Activated T-cell treated with anti-CD3 and anti-CD28 coated beads, Interleukin-2, amount 50 U/mL, for 48 hours (primary cell): ENCODE data around the gene RRBP1.

Experiments used
- DNase-seq, 2 experiments: peaks; one replicate each; pipeline ENCODE4 v3.0.0-alpha.2; 2020

RRBP1 gene, protein sequence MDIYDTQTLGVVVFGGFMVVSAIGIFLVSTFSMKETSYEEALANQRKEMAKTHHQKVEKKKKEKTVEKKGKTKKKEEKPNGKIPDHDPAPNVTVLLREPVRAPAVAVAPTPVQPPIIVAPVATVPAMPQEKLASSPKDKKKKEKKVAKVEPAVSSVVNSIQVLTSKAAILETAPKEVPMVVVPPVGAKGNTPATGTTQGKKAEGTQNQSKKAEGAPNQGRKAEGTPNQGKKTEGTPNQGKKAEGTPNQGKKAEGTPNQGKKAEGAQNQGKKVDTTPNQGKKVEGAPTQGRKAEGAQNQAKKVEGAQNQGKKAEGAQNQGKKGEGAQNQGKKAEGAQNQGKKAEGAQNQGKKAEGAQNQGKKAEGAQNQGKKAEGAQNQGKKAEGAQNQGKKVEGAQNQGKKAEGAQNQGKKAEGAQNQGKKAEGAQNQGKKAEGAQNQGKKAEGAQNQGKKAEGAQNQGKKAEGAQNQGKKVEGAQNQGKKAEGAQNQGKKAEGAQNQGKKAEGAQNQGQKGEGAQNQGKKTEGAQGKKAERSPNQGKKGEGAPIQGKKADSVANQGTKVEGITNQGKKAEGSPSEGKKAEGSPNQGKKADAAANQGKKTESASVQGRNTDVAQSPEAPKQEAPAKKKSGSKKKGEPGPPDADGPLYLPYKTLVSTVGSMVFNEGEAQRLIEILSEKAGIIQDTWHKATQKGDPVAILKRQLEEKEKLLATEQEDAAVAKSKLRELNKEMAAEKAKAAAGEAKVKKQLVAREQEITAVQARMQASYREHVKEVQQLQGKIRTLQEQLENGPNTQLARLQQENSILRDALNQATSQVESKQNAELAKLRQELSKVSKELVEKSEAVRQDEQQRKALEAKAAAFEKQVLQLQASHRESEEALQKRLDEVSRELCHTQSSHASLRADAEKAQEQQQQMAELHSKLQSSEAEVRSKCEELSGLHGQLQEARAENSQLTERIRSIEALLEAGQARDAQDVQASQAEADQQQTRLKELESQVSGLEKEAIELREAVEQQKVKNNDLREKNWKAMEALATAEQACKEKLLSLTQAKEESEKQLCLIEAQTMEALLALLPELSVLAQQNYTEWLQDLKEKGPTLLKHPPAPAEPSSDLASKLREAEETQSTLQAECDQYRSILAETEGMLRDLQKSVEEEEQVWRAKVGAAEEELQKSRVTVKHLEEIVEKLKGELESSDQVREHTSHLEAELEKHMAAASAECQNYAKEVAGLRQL (N-terminal part only)

GRCh38 chr20:17682103-17682888, at the start of gene RRBP1:
TSS of gene RRBP1 (minus strand) at chr20:17682242. CDS start at chr20:17660507, 21,735 bp downstream.
- DNase-seq, result peak; percentile 97

DNA sequence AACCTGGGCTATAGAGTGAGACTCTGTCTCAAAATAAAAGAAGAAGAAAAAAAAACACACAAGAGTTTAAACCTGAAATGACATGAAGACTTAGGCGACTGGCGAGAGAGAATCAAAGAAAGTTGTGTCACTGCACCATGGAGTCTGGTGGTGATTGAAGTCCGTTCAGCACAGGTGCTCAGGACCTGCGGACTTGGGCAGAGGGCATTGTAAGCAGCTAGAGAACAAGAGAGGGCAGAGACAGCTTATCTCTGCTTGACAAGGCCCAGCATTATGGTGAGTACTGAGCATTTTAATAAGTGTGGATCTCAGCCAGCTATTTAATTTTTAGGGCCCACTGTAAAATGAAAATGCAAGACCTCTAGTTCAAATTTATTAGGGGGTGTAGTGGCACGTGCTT, 49.2 kb upstream of the RRBP1 start:
- DNase-seq, result no peak

- no peak for DNase-seq
These were observed 48.0 kb upstream of the RRBP1 start for GRCh38 chr20:17730071-17730470.

DNA sequence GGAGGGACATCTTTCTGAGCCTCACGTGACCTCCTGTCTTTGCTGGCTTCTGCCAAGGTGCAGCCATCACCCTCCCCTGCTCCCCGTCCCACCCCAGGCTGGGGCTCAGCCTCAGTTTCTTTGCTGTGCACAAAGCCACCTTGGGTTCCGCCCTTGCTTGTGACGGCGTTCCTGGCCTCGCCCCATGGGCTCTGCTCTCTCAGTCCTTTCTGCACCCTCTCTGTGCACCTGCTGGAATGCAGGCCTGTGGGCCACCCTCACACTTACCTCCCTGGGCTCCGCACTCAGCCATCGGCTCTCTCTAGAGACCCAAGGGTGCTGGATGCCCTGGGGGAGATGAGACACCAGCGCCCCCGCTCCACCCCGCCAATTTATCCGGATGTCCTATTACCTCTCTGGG, 46.0 kb upstream of the RRBP1 start:
- DNase-seq, result no peak

- no peak for DNase-seq
These were observed 45.3 kb upstream of the RRBP1 start for GRCh38 chr20:17727351-17727750.

DNA sequence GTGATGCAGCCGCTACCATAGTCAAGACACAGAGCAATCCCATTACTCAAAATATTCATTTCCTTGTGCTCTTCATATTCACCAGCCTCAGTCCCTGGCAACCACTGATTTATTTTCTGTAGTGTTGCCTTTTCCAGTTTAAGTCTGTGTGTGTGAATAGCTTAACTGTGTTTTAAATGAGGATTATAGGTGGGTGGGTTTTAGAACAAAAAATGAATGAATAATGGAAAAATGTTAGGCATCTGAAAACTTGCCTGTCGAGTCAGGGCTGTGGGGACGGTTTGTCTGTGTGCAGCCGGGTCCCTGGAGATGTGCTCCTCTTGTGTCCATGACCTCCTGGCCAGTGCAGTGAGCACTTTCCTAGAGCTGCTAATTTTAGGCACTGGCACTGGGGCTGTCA, 44.9 kb upstream of the RRBP1 start:
- DNase-seq, result no peak

- no peak for DNase-seq
These were observed 43.2 kb upstream of the RRBP1 start for GRCh38 chr20:17725094-17725835.

DNA sequence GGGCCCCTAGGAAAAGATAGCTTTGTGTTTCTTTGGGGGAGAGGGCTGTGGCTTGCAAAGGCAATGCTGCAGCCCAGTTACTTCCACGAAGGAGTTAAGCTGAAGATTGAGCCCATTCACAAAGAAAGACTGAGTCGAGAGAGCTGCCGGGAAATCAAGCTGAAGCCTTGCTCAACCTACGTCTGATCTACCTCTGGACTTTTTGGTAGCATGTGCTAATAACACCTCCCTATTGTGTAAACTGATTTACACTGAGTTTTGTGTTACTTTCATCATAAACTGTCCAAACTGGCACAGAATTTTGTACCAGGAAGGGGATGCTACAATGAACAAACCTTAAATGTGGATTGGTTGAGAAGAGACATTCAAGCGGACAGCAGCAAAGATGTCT, 41.3 kb upstream of the RRBP1 start:
- DNase-seq, result no peak

DNA sequence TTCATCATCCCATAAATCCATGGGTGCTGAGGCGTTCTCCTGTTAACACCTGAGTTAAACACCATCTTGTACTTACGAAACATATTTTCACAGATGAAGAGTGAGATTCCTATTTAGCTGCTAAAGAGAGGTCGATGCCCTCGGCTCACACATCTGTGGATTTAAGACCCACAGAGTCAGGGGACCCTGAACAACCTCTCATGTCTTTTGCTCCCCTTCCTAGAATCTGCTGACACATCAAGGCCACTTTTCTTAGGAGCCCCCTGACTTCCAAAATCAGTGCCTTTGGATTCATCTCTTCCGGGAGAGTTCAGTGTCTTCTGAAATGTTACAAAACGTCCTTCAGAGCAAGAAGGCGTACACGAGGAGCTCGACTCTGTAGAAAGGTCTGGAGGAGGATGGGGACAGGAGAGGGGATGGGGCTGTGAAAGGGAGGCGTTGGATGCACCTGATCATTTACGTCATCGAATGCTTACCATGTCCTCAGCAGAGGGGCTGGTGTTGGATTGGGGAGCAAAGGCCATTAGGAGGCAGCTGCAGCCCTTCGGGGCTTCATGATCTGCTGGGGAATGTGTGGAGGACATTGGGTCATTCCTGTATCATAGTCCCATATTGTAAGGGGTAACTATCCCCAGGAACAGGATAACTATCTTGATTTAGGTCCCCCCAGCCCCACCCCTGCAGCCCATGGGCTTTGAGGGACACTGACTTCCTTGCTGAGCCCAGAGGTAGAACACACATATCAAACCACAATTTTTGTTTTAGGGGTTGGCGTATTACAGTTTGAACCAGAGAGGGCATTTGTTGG, 40.7 kb upstream of the RRBP1 start:
- no peak for DNase-seq

GRCh38 chr20:17721802-17722486, 39.9 kb upstream of the RRBP1 start:
- DNase-seq, result no peak

GRCh38 chr20:17720755-17721154, 38.7 kb upstream of the RRBP1 start:
- DNase-seq, result no peak

- no peak for DNase-seq
These were observed 34.3 kb upstream of the RRBP1 start for GRCh38 chr20:17716331-17716730.

GRCh38 chr20:17715075-17715474, 33.0 kb upstream of the RRBP1 start:
- no peak for DNase-seq

DNA sequence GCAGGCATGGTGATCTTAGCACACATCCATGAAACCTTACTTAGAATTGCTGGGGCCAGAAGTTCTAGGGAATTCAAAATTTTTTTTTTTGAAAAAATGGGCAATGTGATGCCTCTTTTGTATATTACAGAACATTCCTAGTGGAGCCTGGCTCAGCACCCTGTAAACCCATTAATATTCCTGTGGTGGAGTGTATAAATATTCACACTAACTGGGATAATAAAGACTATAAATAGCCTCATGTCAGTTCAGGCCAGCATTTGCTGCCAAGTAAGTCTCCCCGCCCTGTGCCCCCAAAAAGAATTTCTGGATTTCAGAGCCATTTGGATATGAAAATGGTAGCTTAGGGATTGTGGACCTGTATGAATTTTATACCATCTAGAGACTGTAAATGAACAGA, 32.6 kb upstream of the RRBP1 start:
- no peak for DNase-seq

DNA sequence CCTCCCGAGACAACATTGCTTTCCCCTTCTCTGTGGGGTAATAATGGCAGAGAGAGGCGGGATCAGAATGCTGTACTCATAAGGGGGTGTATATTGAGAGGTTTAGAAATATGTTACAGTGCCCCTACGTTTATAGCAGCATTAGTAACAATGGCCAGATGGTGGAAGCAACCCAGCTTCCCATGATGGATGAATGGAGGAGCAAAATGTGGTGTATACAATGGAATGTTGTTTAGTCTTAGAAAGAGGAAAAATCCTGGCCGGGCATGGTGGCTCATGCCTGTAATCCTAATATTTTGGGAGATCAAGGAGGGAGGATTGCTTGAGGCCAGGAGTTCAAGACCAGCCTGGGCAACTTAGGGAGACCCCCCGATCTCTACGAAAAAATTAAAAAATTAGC, 30.7 kb upstream of the RRBP1 start:
- no peak for DNase-seq

DNA sequence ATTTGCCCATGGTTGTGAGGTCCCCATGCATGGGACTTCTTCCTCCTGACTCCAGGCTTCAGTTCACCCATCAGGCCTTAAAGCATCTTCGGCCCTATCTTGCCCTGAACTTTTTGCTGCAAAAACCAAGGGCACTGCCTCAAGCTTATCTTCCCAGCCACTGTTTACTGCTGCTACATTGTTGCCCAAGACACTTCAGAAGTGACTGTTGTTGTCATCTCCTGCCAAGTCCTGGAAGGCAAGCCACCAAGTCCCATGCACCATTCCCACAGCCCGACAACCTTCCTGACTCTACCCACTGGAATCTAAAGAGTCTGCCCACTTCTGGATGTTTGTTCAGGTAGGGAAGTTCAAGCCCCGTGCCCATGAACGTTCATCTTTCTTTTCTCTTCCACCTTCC, 30.2 kb upstream of the RRBP1 start:
- DNase-seq, result no peak

DNA sequence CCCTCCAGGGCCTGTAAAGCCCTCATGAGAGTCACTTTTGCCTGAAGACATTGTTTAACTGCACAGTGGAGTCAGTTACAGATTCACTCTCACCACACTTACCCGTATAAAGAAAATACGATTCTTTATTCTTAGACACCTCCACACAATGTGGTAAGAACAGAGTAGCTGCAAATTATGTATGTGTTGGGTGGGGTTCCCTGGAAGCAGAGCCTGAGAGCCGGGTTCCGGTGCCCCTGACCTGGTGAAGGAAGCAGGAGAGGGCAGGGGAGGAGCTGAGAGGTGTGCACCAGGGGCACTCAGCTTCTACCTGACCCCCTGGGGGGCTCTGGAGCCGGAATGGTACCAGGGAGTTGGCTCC, 29.2 kb upstream of the RRBP1 start:
- no peak for DNase-seq

GRCh38 chr20:17710379-17711266, 28.6 kb upstream of the RRBP1 start:
- DNase-seq, result no peak
